Measurements from ENCODE around the gene KLF15. TPM values are rescaled to one million over a fixed set of nuclear protein-coding genes. Genes with fewer than 3 reads are reported as not detected.

Gene KLF15
- total and polyA plus RNA-seq, 12 donors, result 13.5 to 61.3 (median 29.2) TPM

DNA sequence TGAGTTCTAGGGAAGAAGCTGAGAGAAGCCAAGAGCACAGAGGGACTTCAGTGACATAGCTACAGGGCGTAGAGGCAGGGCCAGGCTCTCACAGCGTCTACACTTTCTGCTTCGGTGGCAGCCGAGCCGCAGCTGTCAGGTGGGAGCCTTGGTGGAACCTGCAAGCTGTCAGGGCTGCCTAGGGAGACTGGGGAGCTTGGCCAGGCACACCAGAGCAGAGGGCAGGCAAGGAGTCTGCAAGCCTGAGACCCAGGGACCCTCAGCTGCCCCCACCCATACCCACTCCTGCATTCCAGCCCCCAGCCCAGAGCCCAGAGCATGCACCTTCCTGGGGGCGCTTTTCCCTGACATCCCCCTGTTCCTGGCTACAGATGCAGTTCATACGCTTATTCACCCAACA lies 13.4 kb upstream of the KLF15 start:
- no peaks in the 10 kb centered on the region for H3K27me3 ChIP-seq
- no peaks in the 10 kb centered on the region for H3K36me3 ChIP-seq
- no peak for DNase-seq
- ATAC-seq, result no peak
- TF ChIP-seq CTCF (IDR thresholded peaks at IDR 0.05), result no peak
- no peak overlapping the region for H3K4me3 ChIP-seq
- 88 to 97% methylated on average over 7 of the region's 7 CpGs for WGBS, 2 donors
- H3K27ac ChIP-seq, result no peak overlapping the region
- H3K9me3 ChIP-seq, result no peaks in the 10 kb centered on the region
- peaks cover 0 to 25% (median 9%) of the 10 kb centered on the region in 9 donors for H3K4me1 ChIP-seq
- intact Hi-C loops (cut with DNase I), result no loop called here

- Histone ChIP-seq H3K27me3 (no peaks in the 10 kb centered on the region), H3K4me3 (no peak overlapping the region), H3K4me1 (peaks cover 0 to 25% (median 9%) of the 10 kb centered on the region in 9 donors), H3K36me3 (no peaks in the 10 kb centered on the region), H3K9me3 (no peaks in the 10 kb centered on the region), H3K27ac (no peak overlapping the region)
- DNase-seq (no peak), ATAC-seq (no peak)
- intact Hi-C loops (cut with DNase I), result no loop called here
- no peak for TF ChIP-seq CTCF (IDR thresholded peaks at IDR 0.05)
- WGBS, 2 donors, result 62 to 69% methylated on average over 4 of the region's 4 CpGs
Observed at GRCh38 chr3:126370055-126370454, 12.8 kb upstream of the KLF15 start.

- no peak for ATAC-seq
- intact Hi-C loops (cut with DNase I), result no loop called here
- no peak overlapping the region for H3K27ac ChIP-seq
Observed at GRCh38 chr3:126369490-126369889, 12.3 kb upstream of the KLF15 start.

GRCh38 chr3:126367316-126367805 lies 10.2 kb upstream of the KLF15 start:
- ATAC-seq (no peak), DNase-seq (no peak)
- intact Hi-C loops (cut with DNase I), result no loop called here
- Histone ChIP-seq H3K36me3 (no peaks in the 10 kb centered on the region), H3K27me3 (peaks cover 0 to 7% (median 0%) of the 10 kb centered on the region in 7 donors), H3K4me1 (peaks cover 0 to 2% (median 0%) of the 10 kb centered on the region in 9 donors), H3K4me3 (no peak overlapping the region), H3K9me3 (no peaks in the 10 kb centered on the region), H3K27ac (no peak overlapping the region)
- 94 to 95% methylated on average over 6 of the region's 6 CpGs for WGBS, 2 donors
- no peak for TF ChIP-seq CTCF (IDR thresholded peaks at IDR 0.05)

More at GRCh38 chr3:126369490-126369889, 12.3 kb upstream of the KLF15 start:
- no peak for DNase-seq
- WGBS, 2 donors, result 88 to 93% methylated on average over 2 of the region's 2 CpGs
- no peak for TF ChIP-seq CTCF (IDR thresholded peaks at IDR 0.05)
- Histone ChIP-seq H3K4me1 (peaks cover 0 to 21% (median 6%) of the 10 kb centered on the region in 9 donors), H3K9me3 (no peaks in the 10 kb centered on the region), H3K4me3 (no peak overlapping the region), H3K36me3 (no peaks in the 10 kb centered on the region), H3K27me3 (no peaks in the 10 kb centered on the region)

Measured in heart right ventricle (tissue), 16 donors.